GM12878 (cell line): ENCODE measurements around the gene SORCS1. TPM values are rescaled to one million over a fixed set of nuclear protein-coding genes. Genes with fewer than 3 reads are reported as not detected.

ENCODE experiments used
- ATAC-seq: fragments of 200-7000 bp; cut with Tn5 transposase; 3 replicates; pipeline ENCODE4 v1.9.1; 2020; ENCODE audit warnings: mild to moderate bottlenecking, moderate library complexity
- BruUV-seq: library from RNA; stranded (reverse); fragments of 400-500 nt; replicated peaks from 2 replicates; lab custom pipeline; 2021; lab: Mats Ljungman, UMichigan
- CTCF ChIA-PET: fragments of 300-600 bp; sonication (Branson Sonifier 250); formaldehyde crosslinking; extraction: SDS; loops from one replicate; lab custom pipeline; 2021; ENCODE audit warnings: inconsistent platforms; lab: Yijun Ruan, JAX
- POLR2A ChIA-PET: fragments of 350-600 bp; formaldehyde crosslinking; extraction: SDS; loops from one replicate; lab custom pipeline; 2021; ENCODE audit warnings: inconsistent platforms; lab: Charles Lee
- RAD21 ChIA-PET: fragments of 300-600 bp; sonication (Branson Sonifier 250); formaldehyde crosslinking; loops from one replicate; lab custom pipeline; 2023; ENCODE audit warnings: antibody characterized with exemption; ENCODE audit not compliant: unreplicated experiment; lab: Charles Lee
- SMC1A ChIA-PET: fragments of 300-600 bp; sonication (Branson Sonifier 250); formaldehyde crosslinking; loops from one replicate; lab custom pipeline; 2023; ENCODE audit not compliant: unreplicated experiment, uncharacterized antibody; lab: Charles Lee
- DNase-seq: peaks from one replicate; pipeline ENCODE4 v3.0.0-alpha.2; 2011; ENCODE audit warnings: low read depth, low spot score
- FAIRE-seq: peaks from 3 replicates; lab custom pipeline; 2011; peaks lifted over from hg19 to GRCh38; lab: Jason Lieb, UNC
- H2AFZ ChIP-seq: 2 replicates; pipeline ENCODE4 v1.6.0; 2011; ENCODE audit warnings: low read depth, low read length, control low read depth; ENCODE audit not compliant: control insufficient read depth
- H3K27ac ChIP-seq: 2 replicates; pipeline ENCODE4 v1.5.1; 2011; ENCODE audit warnings: control low read depth; ENCODE audit not compliant: control insufficient read depth, insufficient read depth
- H3K27me3 ChIP-seq, 2 experiments: replicated peaks in 1 of 2; 2 replicates each; pipeline versions ENCODE4 v1.6.0 to v1.6.1; 2011; ENCODE audit warnings: low read length in 1 of 2; ENCODE audit not compliant: control insufficient read depth in 2 of 2, insufficient read depth in 2 of 2
- H3K36me3 ChIP-seq, 2 experiments: 2 replicates each; pipeline ENCODE4 v1.5.1; 2011; ENCODE audit warnings: low read length in 1 of 2; ENCODE audit not compliant: control insufficient read depth in 2 of 2, insufficient read depth in 2 of 2
- H3K4me1 ChIP-seq: 2 replicates; pipeline ENCODE4 v1.6.1; 2011; ENCODE audit warnings: mild to moderate bottlenecking, low read length, moderate library complexity, mixed read lengths; ENCODE audit not compliant: control insufficient read depth, insufficient read depth
- H3K4me2 ChIP-seq: 2 replicates; pipeline ENCODE4 v1.6.0; 2011; ENCODE audit warnings: control low read depth; ENCODE audit not compliant: control insufficient read depth, insufficient read depth
- H3K4me3 ChIP-seq: fragments of 200-600 bp; sonication (generic); 2 replicates; pipeline ENCODE4 v1.5.1; 2016
- H3K79me2 ChIP-seq: 2 replicates; pipeline ENCODE4 v1.6.0; 2011; ENCODE audit warnings: low read length; ENCODE audit not compliant: control insufficient read depth, insufficient read depth
- H3K9ac ChIP-seq: 2 replicates; pipeline ENCODE4 v1.8.0; 2011; ENCODE audit warnings: low read length, control low read depth, mixed read lengths; ENCODE audit not compliant: control insufficient read depth, insufficient read depth
- H3K9me3 ChIP-seq: replicated peaks from 3 replicates; pipeline ENCODE4 v1.5.1; 2011; ENCODE audit warnings: mild to moderate bottlenecking, low read length; ENCODE audit not compliant: control insufficient read depth, insufficient read depth
- H4K20me1 ChIP-seq: 2 replicates; pipeline ENCODE4 v1.6.0; 2011; ENCODE audit not compliant: control insufficient read depth, insufficient read depth
- BACH1 ChIP-seq: fragments of 450-650 bp; IDR thresholded peaks from 2 replicates; pipeline ENCODE4 v1.6.1; 2017; ENCODE audit warnings: mild to moderate bottlenecking, borderline replicate concordance
- CHD4 ChIP-seq: fragments of 200-600 bp; sonication (generic); IDR thresholded peaks from 2 replicates; pipeline ENCODE4 v1.6.1; 2016; ENCODE audit warnings: mild to moderate bottlenecking
- CTCF ChIP-seq, 3 experiments: IDR thresholded peaks in 2 of 3; conservative IDR thresholded peaks in 1 of 3; 2 replicates each; pipeline ENCODE4 v1.5.1; 2011; ENCODE audit warnings: low read depth in 3 of 3, low read length in 3 of 3, mild to moderate bottlenecking in 3 of 3, control low read depth in 2 of 3, moderate library complexity in 2 of 3, inconsistent platforms in 1 of 3, mixed read lengths in 1 of 3; ENCODE audit not compliant: control insufficient read depth in 2 of 3, insufficient read depth in 1 of 3; ENCODE audit errors: extremely low read depth in 1 of 3
- HDAC6 ChIP-seq: fragments of 200-600 bp; sonication (generic); IDR thresholded peaks from one replicate; pipeline ENCODE4 v1.8.0; 2017; ENCODE audit warnings: antibody characterized with exemption; ENCODE audit not compliant: unreplicated experiment
- IRF4 ChIP-seq: IDR thresholded peaks from 2 replicates; pipeline ENCODE4 v1.6.1; 2011; ENCODE audit warnings: low read depth, low read length
- NFXL1 ChIP-seq: fragments of 450-650 bp; IDR thresholded peaks from 2 replicates; pipeline ENCODE4 v1.6.1; 2017; ENCODE audit warnings: antibody characterized with exemption, mild to moderate bottlenecking, borderline replicate concordance
- NR2C2 ChIP-seq: IDR thresholded peaks from 2 replicates; pipeline ENCODE4 v1.6.1; 2011; ENCODE audit warnings: borderline replicate concordance, low read depth; ENCODE audit not compliant: control insufficient read depth, insufficient read length
- PRDM15 ChIP-seq: fragments of 450-650 bp; formaldehyde crosslinking; IDR thresholded peaks from 2 replicates; pipeline ENCODE4 v1.4.0; 2020; ENCODE audit warnings: mild to moderate bottlenecking, moderate library complexity
- ZNF207 ChIP-seq: fragments of 450-650 bp; IDR thresholded peaks from 2 replicates; pipeline ENCODE4 v1.6.1; 2014; ENCODE audit warnings: antibody characterized with exemption, mild to moderate bottlenecking, borderline replicate concordance
- ZNF384 ChIP-seq: IDR thresholded peaks from 2 replicates; pipeline ENCODE4 v1.6.1; 2012; ENCODE audit warnings: low read depth, mild to moderate bottlenecking, low read length, improper control_type of control experiment, borderline replicate concordance
- WGBS: methylation state at CpG from one replicate; pipeline ENCODE4 v1.1.6; 2016; ENCODE audit warnings: low lambda C conversion rate; ENCODE audit not compliant: insufficient replicate concordance, insufficient coverage; ENCODE audit errors: missing lambda C conversion rate; 5-methylcytosine and 5-hydroxymethylcytosine counted together
- in situ Hi-C: fragments of 300-500 bp; cut with MboI; formaldehyde crosslinking; loops from 9 replicates; pipeline ENCODE4 v1.14.3; 2018; ENCODE audit warnings: mixed read lengths
- intact Hi-C: fragments of 100-400 bp; cut with micrococcal nuclease; formaldehyde crosslinking; loops from one replicate; pipeline ENCODE4 v1.14.2; 2022; ENCODE audit not compliant: unreplicated experiment
- polyA plus RNA-seq, 11 experiments: library from polyadenylated mRNA; depleted of rRNA in 4 of 11; unstranded in 6 of 11; stranded (reverse) in 5 of 11; fragments of >200 nt; fragmentation: Nextera tagmentation in 4 of 11; fragmentation: Illumina TruSeq in 1 of 11; extraction: Ambion mirVana in 4 of 11; extraction: Trizol in 1 of 11; gene quantifications; 1 replicate in 1 of 11; 2 replicates in 10 of 11; pipeline versions ENCODE4 v1.2.1 to v1.2.3, GENCODE V29; 2011 to 2016; ENCODE audit warnings: inconsistent platforms in 2 of 11, missing spikeins in 2 of 11, low read depth in 1 of 11
- total RNA-seq, 4 experiments: library from RNA; depleted of rRNA in 3 of 4; stranded (reverse); fragments of >200 nt in 3 of 4; fragmentation: Illumina TruSeq in 1 of 4; extraction: Trizol in 1 of 4; gene quantifications; 2 replicates each; pipeline versions ENCODE4 v1.2.1 to v1.2.3, GENCODE V29; 2013 to 2021

Gene SORCS1
- total and polyA plus RNA-seq, 10 of the 15 experiments (the other 5 are each of a cell fraction or from before 2014, with no cell fraction given): 0.02 to 9.6 (median 0.06) TPM; not detected in 3

GRCh38 chr10:106825576-106826364 is 338.7 kb downstream of the SORCS1 start:
- Histone ChIP-seq H3K4me3 (no peak overlapping the region), H3K27ac (no peak overlapping the region), H4K20me1 (no peaks in the 10 kb centered on the region), H3K36me3 (no peaks in the 10 kb centered on the region), H3K9ac (no peak overlapping the region), H3K27me3 (no peaks in the 10 kb centered on the region; a peak in 1 of 4 replicates), H3K79me2 (no peaks in the 10 kb centered on the region), H3K4me2 (no peak overlapping the region), H3K9me3 (no peaks in the 10 kb centered on the region), H2AFZ (no peak overlapping the region), H3K4me1 (no peaks in the 10 kb centered on the region)
- BruUV-seq: no TSS peak
- FAIRE-seq (no peak), DNase-seq (no peak), ATAC-seq (no peak)
- WGBS: 38% methylated on average over 10 of the region's 10 CpGs
- in situ Hi-C loops: no loop called here
- ChIA-PET SMC1A (interaction anchor here (1.1 kb wide), 1 partner anchor 10 kb away, joined by 5 read pairs; no protein-coding TSS in a partner anchor), CTCF (interaction anchor here (0.6 to 0.7 kb wide), 2 partner anchors 41 to 155 kb away, joined by 5 to 6 read pairs; no protein-coding TSS in a partner anchor), RAD21 (no interaction called here), POLR2A (no interaction called here)
- TF ChIP-seq ZNF207: no peak
- TF ChIP-seq NFXL1: no peak
- TF ChIP-seq HDAC6: no peak
- TF ChIP-seq ZNF384: no peak
- TF ChIP-seq CHD4: no peak
- TF ChIP-seq BACH1: no peak
- intact Hi-C loops: no loop called here

GRCh38 chr10:106820579-106820978 is 343.9 kb downstream of the SORCS1 start:
- no TSS peak for BruUV-seq
- intact Hi-C loops (no loop called here), in situ Hi-C loops (no loop called here)
- ChIA-PET POLR2A (interaction anchor here (1.4 kb wide), 1 partner anchor 8 kb away, joined by 3 read pairs; no protein-coding TSS in a partner anchor), SMC1A (interaction anchor here (1.0 to 1.3 kb wide), 2 partner anchors 8 to 14 kb away, joined by 3 to 4 read pairs; no protein-coding TSS in a partner anchor), RAD21 (no interaction called here), CTCF (interaction anchor here (1.1 to 1.9 kb wide), 3 partner anchors 37 to 160 kb away, joined by 3 to 4 read pairs (median 3); no protein-coding TSS in a partner anchor)
- H3K4me2 ChIP-seq: no peak overlapping the region
- DNase-seq (no peak), FAIRE-seq (no peak), ATAC-seq (no peak)
- no peaks in the 10 kb centered on the region for H3K79me2 ChIP-seq
- no peaks in the 10 kb centered on the region for H3K9me3 ChIP-seq
- no peaks in the 10 kb centered on the region for H4K20me1 ChIP-seq
- peaks cover 8% of the 10 kb centered on the region for H3K4me1 ChIP-seq
- no peaks in the 10 kb centered on the region; a peak in 1 of 4 replicates for H3K27me3 ChIP-seq
- no peak overlapping the region for H3K4me3 ChIP-seq
- no peaks in the 10 kb centered on the region for H3K36me3 ChIP-seq
- H3K9ac ChIP-seq: no peak overlapping the region
- H3K27ac ChIP-seq: no peak overlapping the region
- WGBS: 45% methylated on average over 3 of the region's 3 CpGs
- H2AFZ ChIP-seq: no peak overlapping the region
- TF ChIP-seq CTCF (IDR thresholded peaks at IDR 0.05 in 2 of 3, conservative IDR thresholded peaks at IDR 0.05 in 1 of 3; ENCODE audit: control insufficient read depth in 2 of 3, extremely low read depth in 1 of 3, insufficient read depth in 1 of 3, low read depth in 3 of 3, low read length in 3 of 3) (no peak), PRDM15 (CRISPR knock-in tag) (no peak), NR2C2 (no peak), IRF4 (no peak)
